ENCODE measurements around the gene PDLIM1.
A peak's percentile ranks its signal among the peaks of the same experiment; 100 is the strongest.

Gene PDLIM1, protein sequence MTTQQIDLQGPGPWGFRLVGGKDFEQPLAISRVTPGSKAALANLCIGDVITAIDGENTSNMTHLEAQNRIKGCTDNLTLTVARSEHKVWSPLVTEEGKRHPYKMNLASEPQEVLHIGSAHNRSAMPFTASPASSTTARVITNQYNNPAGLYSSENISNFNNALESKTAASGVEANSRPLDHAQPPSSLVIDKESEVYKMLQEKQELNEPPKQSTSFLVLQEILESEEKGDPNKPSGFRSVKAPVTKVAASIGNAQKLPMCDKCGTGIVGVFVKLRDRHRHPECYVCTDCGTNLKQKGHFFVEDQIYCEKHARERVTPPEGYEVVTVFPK

DNA sequence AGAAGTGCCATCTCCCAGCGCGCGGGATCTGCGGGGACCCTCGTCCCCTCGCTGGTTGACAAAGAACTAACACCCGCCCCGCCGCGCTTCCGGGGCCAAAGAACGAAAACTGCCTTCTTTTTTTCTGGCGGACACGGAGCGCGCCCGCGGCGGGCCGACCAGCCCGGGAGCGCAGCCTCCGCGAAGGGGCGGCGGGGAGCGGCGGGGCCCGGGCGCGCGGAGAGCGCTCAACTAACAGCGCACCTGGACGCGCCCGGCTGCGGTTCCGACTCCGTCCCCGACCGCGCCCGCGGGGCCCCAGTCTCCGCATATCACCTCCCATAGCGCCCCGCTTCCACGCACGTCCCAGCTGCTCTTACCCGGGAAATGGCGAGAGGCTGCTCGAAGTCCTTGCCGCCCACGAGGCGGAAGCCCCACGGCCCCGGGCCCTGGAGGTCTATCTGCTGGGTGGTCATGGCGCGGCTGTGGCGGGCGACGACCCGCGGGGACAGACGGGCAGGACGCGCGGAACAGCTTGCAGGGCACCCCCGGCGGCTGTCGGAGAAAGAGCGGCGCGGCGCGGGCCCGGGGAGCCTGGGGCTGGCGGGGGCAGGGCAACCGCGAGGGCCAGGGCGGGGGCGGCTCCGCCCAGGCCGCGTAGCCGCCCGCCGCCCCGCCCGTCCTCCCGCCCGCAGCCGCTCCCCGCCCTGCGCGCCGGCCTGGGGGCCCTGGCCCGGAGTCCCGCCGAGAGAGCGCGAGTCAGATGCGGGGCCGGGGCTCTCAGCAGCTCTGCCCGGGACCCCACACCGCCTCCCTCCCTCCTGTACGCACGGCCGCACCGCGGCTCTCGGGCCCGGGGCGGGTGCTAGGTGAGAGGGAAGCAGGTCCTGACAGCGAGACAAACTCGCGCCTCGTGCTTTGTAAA is at the start of gene PDLIM1:
Gene PDLIM1 (minus strand): TSS at position 543 of the 904 bp plus-strand sequence. CDS start 88 bp downstream, at position 455.
- intact Hi-C loops (cut with DNase I): no loop called here
- DNase-seq: no peak

DNA sequence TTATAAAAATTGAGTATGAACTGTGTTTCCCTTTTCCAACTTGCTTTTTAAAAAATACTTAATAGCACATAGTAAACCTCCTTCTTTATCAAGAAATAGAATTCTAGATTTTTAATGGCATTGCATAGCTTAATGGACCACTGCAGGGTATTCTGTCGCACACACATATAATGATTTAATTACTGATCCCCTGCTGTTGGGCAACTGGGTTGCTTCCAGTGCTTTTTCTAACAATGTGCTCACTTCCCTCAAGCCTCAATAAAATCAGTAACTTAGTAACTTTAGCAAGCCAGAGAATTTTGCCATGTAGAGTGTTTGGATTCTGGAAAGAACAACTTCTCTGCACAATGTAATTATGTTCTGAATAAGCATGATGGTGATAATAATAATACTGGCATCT is 49.1 kb upstream of the PDLIM1 start:
- DNase-seq: no peak
- intact Hi-C loops (cut with DNase I): no loop called here

DNA sequence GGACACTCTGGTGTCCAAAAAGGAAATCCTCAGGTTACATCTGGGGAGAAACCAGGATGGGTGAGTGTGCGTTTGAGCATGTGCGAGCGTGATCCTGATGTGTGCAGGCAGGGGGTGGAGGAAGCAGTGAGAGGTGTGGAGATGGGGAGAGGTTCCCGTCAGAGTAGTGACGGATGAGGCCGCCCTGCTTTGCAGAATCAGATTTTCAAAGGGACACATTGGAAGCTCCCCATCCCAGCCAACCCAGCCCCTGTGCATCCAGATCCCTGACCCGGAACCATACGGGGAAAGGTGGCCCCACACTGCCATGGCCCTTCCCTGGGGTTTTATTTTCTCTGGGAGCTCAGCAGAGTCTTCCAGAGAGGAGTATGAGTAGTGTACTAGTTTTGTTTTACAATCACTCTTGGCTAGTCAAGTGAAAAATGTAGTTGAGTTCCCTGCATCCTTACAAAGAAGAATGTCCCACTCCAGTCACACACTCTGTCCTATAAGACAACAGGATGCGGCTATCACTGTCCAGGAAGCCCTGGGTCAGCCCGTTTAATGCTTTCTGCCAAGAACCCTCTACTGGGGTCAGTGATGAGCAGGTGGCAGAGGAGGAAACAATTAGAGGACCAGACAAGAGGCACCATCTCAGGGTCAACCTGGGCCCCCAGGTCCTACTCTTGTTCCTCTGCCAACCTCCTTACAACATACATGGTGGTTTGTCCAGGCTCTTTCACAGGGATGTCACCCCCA is 46.8 kb upstream of the PDLIM1 start:
- DNase-seq: peak in 38 of 42 donors; percentile 21 to 82 (median 48)
- intact Hi-C loops (cut with DNase I): no loop called here

DNA sequence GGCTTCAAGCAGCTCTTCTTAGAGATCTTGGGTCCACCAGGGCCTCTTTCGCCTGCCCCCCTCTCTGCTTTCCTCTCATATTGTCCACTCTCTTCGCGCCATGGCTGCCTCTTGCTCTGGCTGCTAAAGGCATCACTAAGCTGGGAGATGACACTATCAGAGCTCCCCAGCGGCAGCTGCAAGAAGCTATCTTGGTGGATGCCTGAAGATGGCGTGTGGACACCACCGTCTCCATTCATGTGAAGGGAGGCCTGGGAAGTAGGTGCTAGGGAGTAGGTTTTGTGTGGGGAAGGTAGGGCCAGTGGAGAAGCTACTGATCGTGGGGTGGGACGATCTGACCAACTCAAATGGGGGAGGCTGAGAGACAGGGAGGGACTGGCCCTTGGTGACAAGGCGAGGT is 45.9 kb upstream of the PDLIM1 start:
- intact Hi-C loops (cut with DNase I): no loop called here
- DNase-seq: no peak

DNA sequence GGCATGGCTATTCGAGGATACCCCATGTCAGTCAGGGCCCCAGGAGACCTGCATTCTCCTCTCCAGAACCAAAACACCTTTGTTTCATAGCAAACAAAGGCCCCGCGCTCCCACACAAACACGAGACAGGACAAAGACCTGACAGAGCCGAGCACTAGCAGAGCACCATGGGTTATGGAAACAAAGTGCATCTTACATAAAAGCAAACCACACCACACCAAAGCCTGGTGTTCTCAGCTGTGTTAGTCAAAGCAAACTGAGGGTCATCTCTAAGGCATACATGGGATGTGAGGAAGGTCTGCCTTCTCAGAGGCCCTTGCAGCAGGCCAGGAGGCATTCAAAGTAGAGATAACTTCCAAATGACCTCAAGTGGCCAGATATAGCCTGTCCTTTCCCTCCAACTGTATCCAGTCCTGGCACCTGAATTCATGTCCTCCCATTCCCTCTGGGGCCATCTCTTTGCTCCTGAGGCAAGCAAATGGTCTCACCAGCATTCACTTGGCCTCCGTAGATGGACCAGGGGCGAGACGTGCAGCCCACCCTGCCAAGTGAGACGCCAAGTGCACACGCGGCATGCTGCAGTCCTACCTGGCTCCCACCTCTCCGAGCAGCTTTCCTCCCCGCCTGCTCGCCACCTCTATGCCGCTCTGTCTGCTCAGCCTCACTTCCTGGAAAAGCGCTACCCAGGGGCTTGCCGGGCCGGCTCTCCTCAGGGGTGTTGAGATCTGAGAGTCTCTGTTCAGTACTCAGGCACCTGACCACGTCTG is 45.3 kb upstream of the PDLIM1 start:
- intact Hi-C loops (cut with DNase I): no loop called here
- no peak for DNase-seq

DNA sequence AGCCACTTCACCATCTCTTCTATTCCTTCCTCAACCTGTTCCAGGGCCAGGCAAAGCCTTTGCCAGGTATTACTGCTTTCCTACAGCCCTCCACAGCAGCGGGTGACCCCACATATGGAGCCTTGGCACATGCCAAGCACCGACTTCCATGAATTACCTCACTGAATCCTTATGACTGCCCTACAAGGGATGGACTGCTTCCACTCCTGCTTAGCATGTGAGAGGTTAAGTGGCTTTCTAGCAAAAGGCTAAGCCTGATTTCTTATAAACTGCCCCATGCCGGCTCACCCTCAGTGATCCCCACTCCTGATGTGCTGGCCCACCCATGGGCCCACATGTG is 44.0 kb upstream of the PDLIM1 start:
- DNase-seq: no peak
- intact Hi-C loops (cut with DNase I): no loop called here

DNA sequence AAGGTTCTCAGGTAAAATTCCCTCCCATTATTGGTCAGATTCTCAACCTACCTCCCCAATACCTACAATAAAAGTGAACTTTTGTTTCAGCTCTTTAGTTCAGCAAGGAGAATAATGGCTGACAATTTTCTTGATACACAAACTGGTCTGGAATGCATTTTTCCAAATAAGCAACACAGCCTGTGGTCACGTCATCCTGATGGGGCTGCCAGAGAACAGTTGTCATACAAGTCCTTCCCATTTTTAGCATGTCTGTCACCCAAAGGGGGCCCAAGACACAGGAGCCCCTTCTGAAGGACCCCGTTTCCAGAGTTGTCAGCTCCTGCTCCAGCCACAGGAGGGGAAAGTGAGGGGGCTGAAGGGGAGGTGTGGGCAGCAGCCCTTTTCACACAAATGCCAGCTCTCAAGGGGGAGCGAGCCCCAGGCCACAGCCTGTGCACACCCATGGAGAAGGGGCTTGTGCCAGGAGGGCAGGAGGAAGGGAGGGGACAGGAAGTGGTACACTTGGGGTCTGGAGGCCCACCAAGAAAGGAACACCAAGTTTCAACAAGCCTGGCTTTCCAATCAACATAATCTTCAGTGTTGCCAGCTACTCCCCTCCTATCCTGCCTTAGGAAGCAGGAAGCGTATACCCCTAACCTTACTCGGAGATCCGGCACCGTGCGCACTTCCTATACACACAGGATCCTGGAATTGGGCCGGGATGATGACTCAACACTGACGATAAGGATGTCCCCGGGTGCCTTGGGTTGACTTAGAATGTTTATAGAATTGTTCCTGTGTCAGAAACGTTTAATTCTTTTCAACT is 43.4 kb upstream of the PDLIM1 start:
- peak in 32 of 42 donors; percentile 16 to 78 (median 48) for DNase-seq
- intact Hi-C loops (cut with DNase I): no loop called here

DNA sequence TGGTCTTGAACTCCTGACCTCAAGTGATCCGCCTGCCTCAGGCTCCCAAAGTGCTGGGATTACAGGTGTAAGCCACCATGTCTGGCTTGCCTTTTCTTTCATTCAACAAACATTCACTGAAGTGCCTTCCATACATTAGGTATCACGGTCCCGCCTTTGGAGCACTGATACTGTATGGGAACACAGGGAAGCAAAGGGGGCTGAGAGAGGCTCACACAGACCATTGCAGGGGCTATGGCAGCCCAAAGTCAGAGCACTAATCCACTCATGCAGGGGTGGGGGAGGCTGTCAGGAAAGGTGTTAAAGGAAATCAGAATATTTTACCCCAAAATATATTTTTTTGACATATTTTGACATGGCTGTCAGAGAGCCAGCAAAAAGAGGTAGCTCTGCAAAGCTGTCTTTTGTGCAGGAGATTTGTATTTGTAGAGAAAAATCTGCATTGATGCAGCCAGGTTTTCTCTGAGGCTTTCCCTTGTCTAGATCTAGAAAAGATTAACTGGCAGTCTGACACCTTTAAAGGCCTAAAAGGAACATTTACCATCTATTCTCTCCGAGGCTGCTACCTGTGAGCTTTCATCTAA is 42.0 kb upstream of the PDLIM1 start:
- DNase-seq: peak in 8 of 42 donors; percentile 23 to 58 (median 43)

DNA sequence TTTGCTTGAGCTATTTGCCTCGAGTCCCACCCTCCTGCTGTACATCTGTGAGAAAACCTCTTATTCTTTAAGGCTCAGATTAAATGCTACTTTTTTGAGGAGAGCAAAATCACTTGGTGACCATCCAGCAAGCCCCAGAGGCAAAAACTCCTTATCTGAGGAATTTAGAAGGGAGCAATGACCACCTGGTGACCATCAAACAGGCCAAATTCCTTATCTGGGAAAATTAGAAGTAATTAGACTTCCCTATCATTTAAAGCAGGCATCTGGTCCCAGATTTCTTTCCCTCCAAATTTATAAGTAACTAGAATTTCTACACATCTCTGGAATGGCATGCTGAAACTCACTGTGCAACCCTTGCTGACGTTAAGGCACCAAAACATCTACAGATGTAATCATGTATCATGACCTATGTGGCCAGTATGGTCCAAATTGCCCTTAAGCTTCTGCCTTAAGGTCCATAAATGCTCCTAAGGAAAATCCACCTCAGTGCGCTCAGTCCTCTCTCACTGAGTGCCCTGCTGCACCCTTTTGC is 40.9 kb upstream of the PDLIM1 start:
- no peak for DNase-seq
- intact Hi-C loops (cut with DNase I): no loop called here

More for the DNA sequence above, 42.0 kb upstream of the PDLIM1 start:
- intact Hi-C loops (cut with DNase I): no loop called here

DNA sequence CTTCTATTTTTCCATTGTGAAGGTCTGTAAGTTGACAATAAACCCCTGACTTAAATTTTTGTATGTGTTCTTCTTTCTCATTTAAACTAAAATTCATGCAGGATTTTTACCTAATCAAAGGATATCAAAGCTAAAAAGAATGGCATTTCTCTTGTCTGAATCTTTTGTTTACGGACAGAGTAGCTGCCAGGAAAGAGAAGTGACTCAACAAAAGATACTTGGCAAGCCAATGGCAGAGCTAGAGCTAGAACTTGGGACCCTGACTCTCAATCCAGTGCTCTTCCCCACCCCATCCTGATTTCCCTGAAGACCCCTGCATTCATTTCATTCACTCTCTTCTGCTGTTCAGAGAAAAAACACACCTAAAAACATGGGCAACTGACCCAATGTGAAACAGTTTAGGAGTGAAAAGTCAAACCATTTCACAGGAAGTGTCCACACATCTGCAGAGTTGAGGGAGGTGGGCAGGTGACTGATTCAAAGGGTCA is 40.2 kb upstream of the PDLIM1 start:
- DNase-seq: no peak
- intact Hi-C loops (cut with DNase I): no loop called here

DNA sequence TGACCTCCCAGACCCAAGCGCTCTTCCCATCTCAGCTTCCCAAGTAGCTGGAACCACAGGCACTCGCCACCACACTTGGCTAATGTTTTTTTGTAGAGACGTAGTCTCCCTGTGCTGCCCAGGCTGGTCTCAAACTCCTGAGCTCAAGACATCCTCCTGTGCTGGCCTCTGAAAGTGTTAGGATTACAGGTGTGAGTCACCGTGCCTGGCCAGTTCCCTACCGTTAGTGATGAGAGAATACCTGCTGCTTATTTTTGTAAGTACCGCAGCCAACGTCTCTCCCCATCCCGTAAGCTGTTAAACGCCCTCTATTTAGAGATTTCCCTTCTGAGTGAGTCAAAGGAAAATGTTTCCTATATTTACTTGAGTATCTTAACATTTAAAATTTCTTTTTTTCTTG is 38.5 kb upstream of the PDLIM1 start:
- intact Hi-C loops (cut with DNase I): no loop called here
- no peak for DNase-seq

DNA sequence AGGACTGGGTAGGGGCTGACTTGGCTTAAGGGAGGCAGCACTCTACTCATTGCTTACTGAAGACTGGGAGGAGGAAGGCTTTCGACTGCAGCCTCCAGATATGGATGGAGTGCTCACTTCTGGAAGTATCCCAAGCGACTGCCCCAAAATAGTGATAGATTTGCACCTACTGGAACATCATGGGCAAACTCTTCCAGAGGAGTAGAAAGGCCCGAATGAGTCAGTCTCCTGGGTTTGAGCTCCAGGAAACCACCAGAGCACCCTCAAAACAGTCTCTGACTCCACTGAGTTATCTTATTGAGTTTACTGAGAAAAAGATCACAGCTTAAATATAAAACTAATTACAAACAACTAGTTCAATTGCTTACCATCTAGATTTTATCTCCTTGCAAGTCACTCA is 37.2 kb upstream of the PDLIM1 start:
- intact Hi-C loops (cut with DNase I): no loop called here
- DNase-seq: no peak

DNA sequence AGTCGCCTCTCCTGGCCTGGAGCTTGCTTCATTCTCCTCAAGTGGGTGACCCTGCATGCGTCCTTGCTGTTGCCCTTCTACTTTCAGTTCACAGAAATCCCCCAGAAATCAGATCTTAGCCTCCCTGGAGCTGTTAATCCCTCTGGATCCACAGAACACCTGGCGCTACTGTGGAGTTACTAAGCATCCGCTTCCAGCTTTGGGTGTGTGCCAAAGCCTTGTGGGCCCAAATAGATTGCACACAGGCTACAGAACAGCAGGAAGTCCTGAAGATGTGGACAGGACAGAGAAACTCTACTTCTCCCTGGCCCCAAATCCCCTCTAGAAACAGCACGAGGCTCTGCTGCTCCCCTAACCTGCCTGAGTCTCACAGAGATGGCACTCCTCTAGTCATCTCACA is 36.6 kb upstream of the PDLIM1 start:
- intact Hi-C loops (cut with DNase I): no loop called here
- DNase-seq: peak in 1 of 42 donors; percentile 11

DNA sequence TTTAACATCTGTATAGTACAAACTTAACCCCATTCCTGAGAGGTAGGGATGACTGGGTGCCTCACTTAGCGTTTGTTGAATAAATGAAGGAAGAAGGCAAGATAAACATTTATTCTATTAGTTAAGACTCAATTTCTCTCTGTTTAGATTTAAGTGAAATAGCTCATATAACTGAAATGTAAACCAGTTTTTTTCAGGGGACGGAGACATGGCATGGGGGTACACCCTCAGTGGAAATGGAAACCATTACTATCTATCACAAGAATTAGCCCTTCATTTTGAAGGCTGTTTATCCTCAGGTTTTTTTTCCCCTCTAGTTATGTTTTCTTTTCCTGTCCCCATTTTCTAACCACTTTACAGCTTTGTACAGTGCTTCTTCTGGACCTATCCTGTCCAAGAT is 35.6 kb upstream of the PDLIM1 start:
- intact Hi-C loops (cut with DNase I): no loop called here
- no peak for DNase-seq

DNA sequence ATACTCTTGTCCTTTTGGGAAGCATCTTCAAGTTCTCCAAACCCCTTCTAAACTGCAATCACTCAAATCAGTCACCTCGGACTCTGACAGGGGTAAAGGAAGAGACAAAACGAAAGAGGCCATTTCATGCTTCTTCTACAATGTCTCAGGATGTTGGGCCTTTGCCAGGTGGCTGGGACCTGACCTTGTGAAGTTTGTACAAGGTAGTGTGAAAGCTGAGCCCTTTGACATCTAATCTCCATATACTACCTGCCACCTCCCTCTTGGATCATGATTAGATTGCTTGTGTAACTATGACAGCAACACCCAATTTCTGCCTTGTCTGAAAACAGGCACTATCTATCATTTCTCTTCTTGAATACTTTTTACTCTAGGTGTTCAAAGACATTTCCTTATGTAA is 35.1 kb upstream of the PDLIM1 start:
- DNase-seq: no peak
- intact Hi-C loops (cut with DNase I): no loop called here

DNA sequence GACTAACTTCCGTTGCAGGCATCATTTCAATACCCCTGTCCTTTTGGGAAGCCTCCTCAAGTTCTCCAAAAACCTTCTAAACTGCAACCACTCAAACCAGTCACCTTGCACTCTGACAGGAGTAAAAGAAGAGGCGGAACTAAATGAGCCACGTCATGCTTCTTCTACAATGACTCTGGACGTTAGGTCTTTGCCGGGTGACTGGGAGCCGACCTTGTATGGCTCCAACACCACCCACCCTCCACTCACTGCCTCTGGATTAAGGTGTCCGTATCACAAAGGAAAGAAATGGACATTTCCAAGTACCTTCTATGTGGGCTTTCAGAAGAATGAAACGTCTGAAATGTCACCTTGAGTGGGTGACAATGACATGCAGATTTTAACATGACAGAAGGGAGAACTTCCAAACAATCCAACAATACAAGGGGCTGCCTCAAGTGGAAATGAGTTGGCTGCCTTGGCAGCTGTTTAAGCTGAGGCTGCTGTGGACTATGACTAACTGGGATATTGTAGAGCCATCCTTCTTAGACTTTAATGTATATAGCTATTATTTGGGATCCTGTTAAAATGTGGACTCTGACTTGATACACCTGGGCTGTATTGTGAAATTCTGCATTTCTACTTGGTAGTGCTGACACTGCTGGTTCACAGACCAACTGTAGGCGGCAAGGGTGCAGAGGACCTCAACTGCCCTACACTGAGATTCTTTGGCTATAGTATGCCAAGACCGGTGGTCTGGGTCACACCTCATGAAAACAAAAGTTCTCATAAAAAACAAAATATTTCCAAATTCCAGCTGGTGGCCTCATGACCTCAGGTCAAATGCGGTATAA is 33.8 kb upstream of the PDLIM1 start:
- intact Hi-C loops (cut with DNase I): no loop called here
- DNase-seq: peak in 1 of 42 donors; percentile 13

Data from head of caudate nucleus (tissue), 42 donors.